BJ (cell line): Measurements from ENCODE around the gene SH3RF1. TPM values are rescaled to one million over a fixed set of nuclear protein-coding genes. Genes with fewer than 3 reads are reported as not detected.

Experiments used
- CTCF ChIA-PET: fragments of 350-600 bp; formaldehyde crosslinking; extraction: SDS; loops from one replicate; lab custom pipeline; 2021; ENCODE audit warnings: antibody characterized with exemption, inconsistent platforms; lab: Yijun Ruan, JAX
- POLR2A ChIA-PET: fragments of 300-600 bp; sonication (Branson Sonifier 250); formaldehyde crosslinking; extraction: SDS; loops from one replicate; lab custom pipeline; 2021; ENCODE audit warnings: antibody characterized with exemption; lab: Charles Lee
- DNase-seq: peaks from one replicate; pipeline ENCODE4 v3.0.0-alpha.2; 2011; ENCODE audit warnings: low read depth
- H3K27me3 ChIP-seq: 2 replicates; pipeline ENCODE4 v1.6.0; 2011; ENCODE audit warnings: low read length; ENCODE audit not compliant: control insufficient read depth, insufficient read depth
- H3K36me3 ChIP-seq: 2 replicates; pipeline ENCODE4 v1.5.1; 2011; ENCODE audit warnings: low read length; ENCODE audit not compliant: control insufficient read depth, insufficient read depth
- H3K4me3 ChIP-seq: 2 replicates; pipeline ENCODE4 v1.5.1; 2011; ENCODE audit warnings: low read depth, mild to moderate bottlenecking, control low read depth, low read length
- CTCF ChIP-seq: IDR thresholded peaks from 2 replicates; pipeline ENCODE4 v1.5.1; 2011; ENCODE audit warnings: low read depth, mild to moderate bottlenecking, control low read depth, inconsistent platforms, low read length, moderate library complexity; ENCODE audit not compliant: insufficient read depth
- polyA plus RNA-seq: library from polyadenylated mRNA; depleted of rRNA; stranded (reverse); fragments of >200 nt; gene quantifications from 2 replicates; pipeline ENCODE4 v1.2.3, GENCODE V29; 2011

The SH3RF1 gene
- polyA plus RNA-seq, 1 experiment: 38.8 TPM

DNA sequence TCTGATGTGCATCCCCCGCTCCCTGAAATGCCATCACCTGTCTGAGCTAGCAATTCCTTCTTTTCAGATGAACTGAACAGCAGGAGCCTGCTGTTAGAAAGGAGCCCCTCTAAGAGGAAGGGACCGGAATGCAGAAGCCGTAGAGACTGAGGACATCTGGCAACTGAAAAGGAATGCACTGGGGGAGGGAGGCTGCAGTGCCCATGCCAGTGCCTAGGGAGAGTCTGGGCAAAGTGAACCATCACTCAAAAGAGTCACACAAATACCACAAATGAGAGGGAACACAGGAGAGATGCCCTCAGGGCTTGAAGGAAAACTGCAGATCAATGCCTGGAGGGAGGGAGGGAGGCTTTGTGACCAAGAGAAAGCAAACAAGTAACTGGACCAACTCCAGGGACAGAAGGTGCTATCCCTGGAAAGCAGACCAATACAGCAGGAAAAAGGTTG lies 166.8 kb downstream of the SH3RF1 start:
- ChIA-PET POLR2A (no interaction called here), CTCF (interaction anchor here (0.9 to 1.9 kb wide), 2 partner anchors 31 to 79 kb away, joined by 3 to 4 read pairs; no protein-coding TSS in a partner anchor)
- TF ChIP-seq CTCF: no peak
- Histone ChIP-seq H3K27me3 (no peaks in the 10 kb centered on the region), H3K4me3 (no peak overlapping the region), H3K36me3 (peaks cover 11% of the 10 kb centered on the region)
- DNase-seq: no peak

- ChIA-PET POLR2A (no interaction called here), CTCF (no interaction called here)
- DNase-seq: no peak
- Histone ChIP-seq H3K4me3 (no peak overlapping the region), H3K36me3 (peaks cover 12% of the 10 kb centered on the region), H3K27me3 (no peaks in the 10 kb centered on the region)
- no peak for TF ChIP-seq CTCF
Observed at GRCh38 chr4:169102026-169102425, 168.7 kb downstream of the SH3RF1 start.

GRCh38 chr4:169100670-169101101 lies 170.1 kb downstream of the SH3RF1 start:
- POLR2A ChIA-PET: no interaction called here
- CTCF ChIA-PET: interaction anchor here (0.8 to 1.0 kb wide), 2 partner anchors 15 to 31 kb away, joined by 3 read pairs; no protein-coding TSS in a partner anchor
- no peak for TF ChIP-seq CTCF

GRCh38 chr4:169099771-169100180 lies 171.0 kb downstream of the SH3RF1 start:
- POLR2A ChIA-PET: interaction anchor here (0.6 kb wide), 1 partner anchor 268 kb away, joined by 3 read pairs; no protein-coding TSS in a partner anchor
- CTCF ChIA-PET: interaction anchor here (0.6 to 1.5 kb wide), 2 partner anchors 9 to 13 kb away, joined by 3 to 4 read pairs; no protein-coding TSS in a partner anchor
- no peak for TF ChIP-seq CTCF
- Histone ChIP-seq H3K4me3 (no peak overlapping the region), H3K27me3 (no peaks in the 10 kb centered on the region), H3K36me3 (peaks cover 12% of the 10 kb centered on the region)
- no peak for DNase-seq

More at GRCh38 chr4:169100670-169101101, 170.1 kb downstream of the SH3RF1 start:
- H3K4me3 ChIP-seq: no peak overlapping the region
- no peaks in the 10 kb centered on the region for H3K27me3 ChIP-seq
- H3K36me3 ChIP-seq: peaks cover 8% of the 10 kb centered on the region
- no peak for DNase-seq

DNA sequence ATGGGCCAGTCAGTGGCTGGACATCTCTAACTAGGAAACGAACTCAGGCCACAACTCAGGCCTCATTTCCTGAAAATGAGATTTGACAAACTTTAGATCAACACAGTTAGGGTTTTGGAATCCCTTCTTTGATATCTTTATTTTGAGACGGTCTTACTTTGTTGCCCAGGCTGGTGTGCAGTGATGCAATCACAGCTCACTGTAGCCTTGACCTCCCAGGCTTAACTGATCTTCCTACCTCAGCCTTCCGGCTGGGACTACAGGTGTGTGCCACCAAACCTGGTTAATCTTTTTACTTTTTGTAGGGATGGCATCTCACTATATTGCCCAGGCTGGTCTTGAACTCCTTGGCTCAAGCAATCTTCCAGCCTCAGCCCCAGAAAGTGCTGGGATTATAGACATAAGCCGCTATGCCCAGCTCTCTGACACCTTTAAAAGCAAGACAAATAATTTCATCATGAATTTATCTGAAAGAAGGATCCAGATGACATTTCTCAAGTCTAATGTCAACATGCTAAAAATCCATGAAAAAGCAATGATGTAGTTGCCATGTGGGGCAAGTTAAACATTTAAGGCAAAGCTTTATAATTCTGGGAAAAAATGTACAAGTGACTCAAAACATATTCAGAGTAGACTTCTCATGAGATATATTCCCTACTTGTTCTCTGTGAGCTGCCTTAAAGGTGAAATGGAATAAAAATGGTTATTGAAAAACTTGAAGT lies 171.6 kb downstream of the SH3RF1 start:
- Histone ChIP-seq H3K4me3 (no peak overlapping the region), H3K27me3 (no peaks in the 10 kb centered on the region), H3K36me3 (peaks cover 13% of the 10 kb centered on the region)
- DNase-seq: no peak
- POLR2A ChIA-PET: interaction anchor here (0.6 kb wide), 1 partner anchor 267 kb away, joined by 3 read pairs; no protein-coding TSS in a partner anchor
- no peak for TF ChIP-seq CTCF
- CTCF ChIA-PET: interaction anchor here (0.6 to 1.5 kb wide), 3 partner anchors 10 to 20 kb away, joined by 3 to 4 read pairs (median 3); no protein-coding TSS in a partner anchor
